ENCODE data around the gene MSX2. TPM values are rescaled to one million over a fixed set of nuclear protein-coding genes. Genes with fewer than 3 reads are reported as not detected.

MSX2 gene
- total and polyA plus RNA-seq, 2 of the 8 experiments (the other 6 are each of a cell fraction or from before 2014, with no cell fraction given), result 0.24 to 0.47 TPM

- TF ChIP-seq SUZ12 (IDR thresholded peaks at IDR 0.05; ENCODE audit: low read length) (peak; percentile 91), EZH2 (IDR thresholded peaks at IDR 0.05; ENCODE audit: low read depth, low read length, severe bottlenecking) (peak; percentile 79), TCF12 (IDR thresholded peaks at IDR 0.05; ENCODE audit: low read depth, low read length) (no peak), SRF (IDR thresholded peaks at IDR 0.05; ENCODE audit: low read depth, low read length) (no peak), POU5F1 (IDR thresholded peaks at IDR 0.05; ENCODE audit: low read depth, low read length) (no peak), RNF2 (IDR thresholded peaks at IDR 0.05; ENCODE audit: borderline replicate concordance, low read depth, low read length, missing control alignments, poor library complexity, severe bottlenecking) (peak; percentile 52), CTBP2 (IDR thresholded peaks at IDR 0.05; ENCODE audit: borderline replicate concordance, insufficient read depth, insufficient read length, low read length) (no peak), SP4 (IDR thresholded peaks at IDR 0.05; ENCODE audit: low read length) (no peak), NRF1 (IDR thresholded peaks at IDR 0.05; ENCODE audit: low read depth, low read length) (peak; percentile 37; the same call in 1 of the 2 replicates), RFX5 (IDR thresholded peaks at IDR 0.05; ENCODE audit: borderline replicate concordance, low read depth, low read length) (no peak), EP300 (IDR thresholded peaks at IDR 0.05; ENCODE audit: borderline replicate concordance in 1 of 2, low read depth in 2 of 2, low read length in 2 of 2) (no peak), KDM1A (IDR thresholded peaks at IDR 0.05; ENCODE audit: borderline replicate concordance, low read length) (peak; percentile 92), JUND (IDR thresholded peaks at IDR 0.05; ENCODE audit: low read length) (no peak), CHD2 (IDR thresholded peaks at IDR 0.05; ENCODE audit: low read length) (no peak), SIX5 (IDR thresholded peaks at IDR 0.05; ENCODE audit: low read depth, low read length) (no peak)
Measured at GRCh38 chr5:174688441-174689354, 35.7 kb upstream of the MSX2 start (continued).
